ENCODE results near the gene DGKG. TPM values are rescaled to one million over a fixed set of nuclear protein-coding genes. Genes with fewer than 3 reads are reported as not detected.

Gene DGKG
- total and polyA plus RNA-seq, 2 donors (not counting 1 experiment from before 2014, with no cell fraction given) = 0.67 to 10.9 TPM

DNA sequence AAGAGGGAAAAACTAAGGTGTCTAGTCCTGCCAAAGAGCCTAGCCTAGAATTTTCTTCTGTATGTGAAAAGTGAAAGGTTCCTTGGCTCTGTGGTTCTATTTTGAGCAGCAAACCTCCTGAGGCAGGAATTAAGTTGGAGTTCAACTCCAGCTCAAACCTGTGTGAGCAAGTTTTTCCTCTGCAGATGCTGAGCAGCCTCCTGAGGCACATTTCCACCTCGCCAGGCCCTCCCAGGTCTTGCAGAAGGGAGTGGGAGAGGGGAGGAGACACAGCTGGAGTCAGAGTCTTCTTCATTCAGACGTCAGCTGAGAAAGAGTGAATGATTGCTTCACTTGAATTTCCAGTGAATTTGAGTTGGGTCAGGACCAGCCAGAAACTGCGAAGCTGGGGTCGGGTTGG, 183.6 kb downstream of the DGKG start:
- no peak for ATAC-seq (ENCODE audit: low read depth)
- H3K9me3 ChIP-seq (ENCODE audit: control extremely low read depth in 1 of 3, control insufficient read depth in 2 of 3, insufficient read depth in 1 of 3, low read length in 2 of 3) = no peaks in the 10 kb centered on the region
- no peak overlapping the region for H2AFZ ChIP-seq (ENCODE audit: insufficient read depth, low read depth, low read length, poor library complexity, severe bottlenecking)
- H3K9me3 Mint-ChIP-seq (ENCODE audit: insufficient read depth) = no peaks in the 10 kb centered on the region
- H3K79me2 ChIP-seq (ENCODE audit: control insufficient read depth, insufficient read depth, low read length) = no peaks in the 10 kb centered on the region
- DNase-seq = no peak
- H3K27ac ChIP-seq (ENCODE audit: low read length in 2 of 2) = no peak overlapping the region
- H4K20me1 ChIP-seq (ENCODE audit: control insufficient read depth, insufficient read depth, low read length, poor library complexity, severe bottlenecking) = no peaks in the 10 kb centered on the region
- H3K4me1 ChIP-seq (ENCODE audit: control insufficient read depth in 2 of 2, insufficient read depth in 2 of 2, low read length in 2 of 2) = no peaks in the 10 kb centered on the region
- H3K9ac ChIP-seq (ENCODE audit: low read length) = no peak overlapping the region
- ChIA-PET POLR2A (no interaction called here), CTCF (no interaction called here)
- H3K27ac Mint-ChIP-seq = no peak overlapping the region
- no peaks in the 10 kb centered on the region for H3K4me1 Mint-ChIP-seq
- no peaks in the 10 kb centered on the region for H3K27me3 ChIP-seq (replicated peaks in 1 of 4; ENCODE audit: control extremely low read depth in 1 of 4, control insufficient read depth in 3 of 4, insufficient read depth in 4 of 4, low read length in 3 of 4)
- no peak overlapping the region for H3K4me2 ChIP-seq (replicated peaks; ENCODE audit: low read depth, low read length, poor library complexity, severe bottlenecking)
- H3K27me3 Mint-ChIP-seq = no peaks in the 10 kb centered on the region
- H3K36me3 ChIP-seq (replicated peaks in 1 of 2; ENCODE audit: control extremely low read depth in 1 of 2, control insufficient read depth in 1 of 2, extremely low read depth in 1 of 2, insufficient read depth in 2 of 2, low read length in 1 of 2) = no peaks in the 10 kb centered on the region
- TF ChIP-seq EZH2 (IDR thresholded peaks at IDR 0.05; ENCODE audit: borderline replicate concordance, insufficient read depth, low read depth, low read length, poor library complexity, severe bottlenecking) = no peak
- no peak for TF ChIP-seq CTCF (IDR thresholded peaks at IDR 0.05)
- intact Hi-C loops (cut with micrococcal nuclease) = no loop called here
- H3K4me3 Mint-ChIP-seq = no peak overlapping the region
- no peak overlapping the region for H3K4me3 ChIP-seq (ENCODE audit: control extremely low read depth in 1 of 5, extremely low read depth in 1 of 5, insufficient read depth in 1 of 5, low read depth in 2 of 5, low read length in 4 of 5)
- WGBS (ENCODE audit: insufficient coverage) = 95% methylated on average over 2 of the region's 4 CpGs

GRCh38 chr3:186176373-186176990, 185.6 kb downstream of the DGKG start:
- no peaks in the 10 kb centered on the region for H3K4me1 ChIP-seq (ENCODE audit: control insufficient read depth in 2 of 2, insufficient read depth in 2 of 2, low read length in 2 of 2)
- no peak for ATAC-seq (ENCODE audit: low read depth)
- H3K9me3 ChIP-seq (ENCODE audit: control extremely low read depth in 1 of 3, control insufficient read depth in 2 of 3, insufficient read depth in 1 of 3, low read length in 2 of 3) = peaks cover 0 to 3% (median 0%) of the 10 kb centered on the region in 3 donors
- H3K9ac ChIP-seq (ENCODE audit: low read length) = no peak overlapping the region
- no peaks in the 10 kb centered on the region for H3K27me3 Mint-ChIP-seq
- WGBS (ENCODE audit: insufficient coverage) = 98% methylated on average over 4 of the region's 6 CpGs
- H3K36me3 ChIP-seq (replicated peaks in 1 of 2; ENCODE audit: control extremely low read depth in 1 of 2, control insufficient read depth in 1 of 2, extremely low read depth in 1 of 2, insufficient read depth in 2 of 2, low read length in 1 of 2) = no peaks in the 10 kb centered on the region
- H3K27ac Mint-ChIP-seq = no peak overlapping the region
- ChIA-PET CTCF (no interaction called here), POLR2A (no interaction called here)
- intact Hi-C loops (cut with micrococcal nuclease) = no loop called here
- no peaks in the 10 kb centered on the region for H3K9me3 Mint-ChIP-seq (ENCODE audit: insufficient read depth)
- no peak overlapping the region for H3K4me3 ChIP-seq (ENCODE audit: control extremely low read depth in 1 of 5, extremely low read depth in 1 of 5, insufficient read depth in 1 of 5, low read depth in 2 of 5, low read length in 4 of 5)
- no peaks in the 10 kb centered on the region for H4K20me1 ChIP-seq (ENCODE audit: control insufficient read depth, insufficient read depth, low read length, poor library complexity, severe bottlenecking)
- H3K27ac ChIP-seq (ENCODE audit: low read length in 2 of 2) = no peak overlapping the region
- no peak for TF ChIP-seq CTCF (IDR thresholded peaks at IDR 0.05)
- H3K4me3 Mint-ChIP-seq = no peak overlapping the region
- DNase-seq = no peak
- no peaks in the 10 kb centered on the region for H3K4me1 Mint-ChIP-seq
- no peaks in the 10 kb centered on the region for H3K79me2 ChIP-seq (ENCODE audit: control insufficient read depth, insufficient read depth, low read length)
- no peak overlapping the region for H3K4me2 ChIP-seq (replicated peaks; ENCODE audit: low read depth, low read length, poor library complexity, severe bottlenecking)
- H3K27me3 ChIP-seq (replicated peaks in 1 of 4; ENCODE audit: control extremely low read depth in 1 of 4, control insufficient read depth in 3 of 4, insufficient read depth in 4 of 4, low read length in 3 of 4) = no peaks in the 10 kb centered on the region
- H2AFZ ChIP-seq (ENCODE audit: insufficient read depth, low read depth, low read length, poor library complexity, severe bottlenecking) = no peak overlapping the region

Measured in B cell (primary cell).